Chondrocyte (in vitro differentiated cells): ENCODE measurements around the gene SLC7A11. TPM values are rescaled to one million over a fixed set of nuclear protein-coding genes. Genes with fewer than 3 reads are reported as not detected.

Source experiments
- DNase-seq: peaks from one replicate; pipeline ENCODE4 v3.0.0; 2021; ENCODE audit warnings: mixed read lengths, low spot score
- H3K27ac Mint-ChIP-seq: one replicate; pipeline ENCODE4 v1.8.0; 2021; ENCODE audit warnings: mild to moderate bottlenecking, moderate library complexity, mixed read lengths; ENCODE audit not compliant: unreplicated experiment
- H3K27me3 Mint-ChIP-seq: 2 replicates; pipeline ENCODE4 v1.8.0; 2021; ENCODE audit warnings: low read depth, mixed read lengths
- H3K36me3 Mint-ChIP-seq: 2 replicates; pipeline ENCODE4 v1.8.0; 2021; ENCODE audit warnings: low read depth, mixed read lengths
- H3K4me1 Mint-ChIP-seq: 2 replicates; pipeline ENCODE4 v1.8.0; 2021; ENCODE audit warnings: low read depth, mild to moderate bottlenecking, mixed read lengths
- H3K4me3 Mint-ChIP-seq: one replicate; pipeline ENCODE4 v1.8.0; 2021; ENCODE audit warnings: mild to moderate bottlenecking, moderate library complexity, mixed read lengths; ENCODE audit not compliant: unreplicated experiment
- H3K9me3 Mint-ChIP-seq: 2 replicates; pipeline ENCODE4 v1.8.0; 2021; ENCODE audit warnings: low read depth, mixed read lengths
- CTCF ChIP-seq: fragments of 200-600 bp; sonication (generic); IDR thresholded peaks from 2 replicates; pipeline ENCODE4 v1.5.0; 2021; ENCODE audit warnings: antibody characterized with exemption, mild to moderate bottlenecking, moderate library complexity
- total RNA-seq: library from RNA; stranded (reverse); gene quantifications from 3 replicates; pipeline ENCODE4 v1.2.1, GENCODE V29; 2021

The SLC7A11 gene
- total RNA-seq, 1 donor from 2014 or later: 31.5 TPM

GRCh38 chr4:138204507-138204906 is 37.6 kb downstream of the SLC7A11 start:
- no peaks in the 10 kb centered on the region for H3K27me3 Mint-ChIP-seq
- no peak overlapping the region for H3K27ac Mint-ChIP-seq
- no peak for DNase-seq
- H3K4me1 Mint-ChIP-seq: peaks cover 24% of the 10 kb centered on the region
- H3K4me3 Mint-ChIP-seq: no peak overlapping the region
- no peak for TF ChIP-seq CTCF
- H3K9me3 Mint-ChIP-seq: no peaks in the 10 kb centered on the region
- peaks cover 3% of the 10 kb centered on the region for H3K36me3 Mint-ChIP-seq

- Mint-ChIP-seq H3K36me3 (peaks cover 5% of the 10 kb centered on the region), H3K27me3 (no peaks in the 10 kb centered on the region), H3K9me3 (no peaks in the 10 kb centered on the region), H3K4me3 (no peak overlapping the region), H3K4me1 (peaks cover 23% of the 10 kb centered on the region), H3K27ac (no peak overlapping the region)
- TF ChIP-seq CTCF: no peak
- no peak for DNase-seq
These were observed 39.5 kb downstream of the SLC7A11 start for GRCh38 chr4:138202686-138203085.

GRCh38 chr4:138200236-138200590 is 41.9 kb downstream of the SLC7A11 start:
- H3K4me1 Mint-ChIP-seq: peaks cover 27% of the 10 kb centered on the region
- peaks cover 5% of the 10 kb centered on the region for H3K36me3 Mint-ChIP-seq
- no peak overlapping the region for H3K4me3 Mint-ChIP-seq
- no peaks in the 10 kb centered on the region for H3K9me3 Mint-ChIP-seq
- H3K27ac Mint-ChIP-seq: peak overlapping the region; percentile 18
- no peak for TF ChIP-seq CTCF
- no peak for DNase-seq
- H3K27me3 Mint-ChIP-seq: no peaks in the 10 kb centered on the region

GRCh38 chr4:138199568-138200235 is 42.4 kb downstream of the SLC7A11 start:
- Mint-ChIP-seq H3K9me3 (no peaks in the 10 kb centered on the region), H3K27ac (peak overlapping the region; percentile 18), H3K4me1 (peaks cover 27% of the 10 kb centered on the region), H3K27me3 (no peaks in the 10 kb centered on the region), H3K4me3 (no peak overlapping the region), H3K36me3 (peaks cover 5% of the 10 kb centered on the region)
- no peak for DNase-seq
- no peak for TF ChIP-seq CTCF

GRCh38 chr4:138196153-138196552 is 46.0 kb downstream of the SLC7A11 start:
- no peaks in the 10 kb centered on the region for H3K9me3 Mint-ChIP-seq
- H3K27me3 Mint-ChIP-seq: no peaks in the 10 kb centered on the region
- no peak overlapping the region for H3K27ac Mint-ChIP-seq
- no peak for DNase-seq
- no peak for TF ChIP-seq CTCF
- peaks cover 25% of the 10 kb centered on the region for H3K4me1 Mint-ChIP-seq
- peaks cover 7% of the 10 kb centered on the region for H3K36me3 Mint-ChIP-seq
- H3K4me3 Mint-ChIP-seq: no peak overlapping the region
